GM12891 (cell line): ENCODE results near the gene ZNF467.

Experiments used
- DNase-seq: peaks from one replicate; pipeline ENCODE4 v3.0.0; 2011; ENCODE audit warnings: low spot score; ENCODE audit not compliant: insufficient read length
- FAIRE-seq: peaks from 2 replicates; lab custom pipeline; 2011; peaks lifted over from hg19 to GRCh38; lab: Jason Lieb, UNC
- PAX5 ChIP-seq: IDR thresholded peaks from 2 replicates; pipeline ENCODE4 v1.6.1; 2011; ENCODE audit warnings: low read length, moderate library complexity, mild to moderate bottlenecking; ENCODE audit not compliant: insufficient read depth, severe bottlenecking
- POLR2A ChIP-seq: IDR thresholded peaks from 2 replicates; pipeline ENCODE4 v1.6.1; 2011; ENCODE audit warnings: low read depth, low read length, control low read depth
- POLR2AphosphoS5 ChIP-seq: IDR thresholded peaks from 2 replicates; pipeline ENCODE4 v1.6.1; 2011; ENCODE audit warnings: low read depth, low read length, control low read depth
- POU2F2 ChIP-seq: IDR thresholded peaks from 2 replicates; pipeline ENCODE4 v1.6.1; 2011; ENCODE audit warnings: low read depth, mild to moderate bottlenecking, control low read depth, low read length, moderate library complexity
- SPI1 ChIP-seq: IDR thresholded peaks from 2 replicates; pipeline ENCODE4 v1.6.1; 2011; ENCODE audit warnings: low read depth, low read length, control low read depth
- TAF1 ChIP-seq: IDR thresholded peaks from 2 replicates; pipeline ENCODE4 v1.6.1; 2011; ENCODE audit warnings: low read depth, low read length, control low read depth

The ZNF467 gene

DNA sequence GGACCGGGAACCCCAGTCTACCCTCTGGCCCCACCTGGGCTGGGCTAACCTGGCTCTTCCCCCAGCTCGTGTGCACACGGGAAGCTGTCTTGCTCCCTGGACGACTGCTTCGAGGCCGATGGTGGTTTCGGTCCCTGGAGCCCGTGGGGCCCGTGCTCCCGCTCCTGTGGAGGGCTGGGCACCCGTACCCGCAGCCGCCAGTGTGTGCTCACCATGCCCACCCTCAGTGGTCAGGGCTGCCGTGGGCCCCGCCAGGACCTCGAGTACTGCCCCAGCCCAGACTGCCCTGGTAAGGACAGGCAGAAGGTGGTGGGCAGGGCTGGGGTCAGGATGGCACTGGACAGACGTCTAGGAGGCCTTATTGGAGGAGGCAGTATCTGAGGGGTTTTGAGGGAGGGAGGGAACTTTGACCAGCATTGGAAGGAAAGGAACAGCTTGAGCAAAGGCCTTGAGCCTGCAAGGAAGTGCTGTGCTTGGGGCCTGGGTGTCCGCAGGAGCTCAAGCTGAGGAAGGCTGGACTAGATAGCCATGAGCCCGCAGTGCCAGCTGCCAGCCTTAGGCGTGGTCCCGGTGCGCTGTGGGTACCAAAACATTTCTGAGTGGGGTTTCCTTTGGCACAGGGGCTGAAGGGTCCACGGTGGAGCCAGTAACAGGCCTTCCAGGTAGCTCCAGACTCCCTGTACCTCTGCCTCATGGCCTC, 44.6 kb upstream of the ZNF467 start:
- DNase-seq (no peak), FAIRE-seq (no peak)
- no peak for TF ChIP-seq POLR2A
- no peak for TF ChIP-seq POLR2AphosphoS5
- no peak for TF ChIP-seq POU2F2
- no peak for TF ChIP-seq PAX5
- no peak for TF ChIP-seq TAF1
- TF ChIP-seq SPI1: no peak

DNA sequence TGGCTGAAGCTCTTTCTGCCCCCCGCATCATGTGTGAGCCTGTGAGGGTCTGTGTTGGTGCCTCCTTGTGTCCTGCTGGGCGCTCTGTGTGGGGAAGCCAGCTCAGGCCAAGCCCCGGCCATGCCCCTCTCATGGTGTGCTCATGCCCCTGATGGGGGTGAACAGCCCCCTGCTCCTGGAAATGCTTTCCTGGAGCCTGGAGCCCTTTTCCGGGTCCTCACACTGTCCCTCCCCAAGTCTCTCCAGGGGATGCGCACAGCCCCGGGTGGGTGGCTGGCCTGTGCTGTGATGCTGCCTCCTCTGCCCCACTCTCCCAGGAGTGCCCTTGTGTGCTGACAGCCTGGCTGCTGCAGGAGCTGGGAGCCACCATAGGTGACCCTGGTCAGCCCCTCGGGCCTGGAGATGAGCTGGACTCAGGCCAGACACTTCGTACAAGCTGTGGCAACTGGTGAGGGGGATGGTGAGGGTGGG, 43.9 kb upstream of the ZNF467 start:
- TF ChIP-seq POLR2AphosphoS5: no peak
- TF ChIP-seq POLR2A: no peak
- TF ChIP-seq TAF1: no peak
- TF ChIP-seq POU2F2: no peak
- TF ChIP-seq SPI1: no peak
- TF ChIP-seq PAX5: no peak
- DNase-seq (no peak), FAIRE-seq (no peak)

DNA sequence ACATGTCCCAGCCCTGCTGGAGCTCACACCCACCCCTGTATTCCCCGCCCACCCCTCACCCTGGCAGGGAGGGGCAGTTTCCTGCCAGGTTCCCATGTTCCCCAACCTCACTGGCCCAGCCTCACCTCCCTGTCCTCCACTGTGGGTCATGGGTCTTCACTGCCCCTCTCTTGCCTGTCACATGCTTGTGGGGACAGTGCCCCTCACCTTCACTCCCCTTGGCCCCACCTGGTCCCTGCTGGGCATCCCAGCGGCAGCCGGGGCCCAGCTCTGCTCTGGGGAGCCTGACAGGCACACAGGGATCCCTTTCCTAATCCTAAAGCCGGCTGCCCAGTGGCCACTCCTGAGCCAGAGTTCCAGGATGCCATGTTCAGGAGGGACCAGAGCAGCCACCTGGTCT, 43.4 kb upstream of the ZNF467 start:
- FAIRE-seq (no peak), DNase-seq (no peak)
- TF ChIP-seq POLR2A (no peak), PAX5 (no peak)

DNA sequence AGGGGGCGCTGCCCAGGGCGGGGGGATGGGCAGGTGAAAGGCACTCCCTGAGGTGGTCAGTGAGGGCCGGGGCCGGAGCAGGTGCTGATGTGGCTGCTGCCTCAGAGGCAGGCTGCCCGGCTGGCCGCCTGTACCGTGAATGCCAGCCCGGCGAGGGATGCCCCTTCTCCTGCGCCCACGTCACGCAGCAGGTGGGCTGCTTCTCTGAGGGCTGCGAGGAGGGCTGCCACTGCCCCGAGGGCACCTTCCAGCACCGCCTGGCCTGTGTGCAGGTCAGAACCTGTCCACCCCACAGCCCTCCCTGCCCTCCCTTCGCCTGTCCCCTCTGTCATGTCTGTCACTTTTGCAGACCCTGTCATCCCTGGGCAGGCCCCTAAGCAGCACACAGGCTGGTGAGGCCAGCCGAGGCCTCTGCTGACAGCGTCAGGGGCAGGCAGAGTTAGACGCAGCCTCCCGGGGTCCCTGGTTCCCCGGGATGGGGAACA, 42.9 kb upstream of the ZNF467 start:
- FAIRE-seq (no peak), DNase-seq (no peak)
- TF ChIP-seq POLR2AphosphoS5 (no peak), SPI1 (no peak), TAF1 (no peak), POLR2A (no peak), POU2F2 (no peak), PAX5 (no peak)

DNA sequence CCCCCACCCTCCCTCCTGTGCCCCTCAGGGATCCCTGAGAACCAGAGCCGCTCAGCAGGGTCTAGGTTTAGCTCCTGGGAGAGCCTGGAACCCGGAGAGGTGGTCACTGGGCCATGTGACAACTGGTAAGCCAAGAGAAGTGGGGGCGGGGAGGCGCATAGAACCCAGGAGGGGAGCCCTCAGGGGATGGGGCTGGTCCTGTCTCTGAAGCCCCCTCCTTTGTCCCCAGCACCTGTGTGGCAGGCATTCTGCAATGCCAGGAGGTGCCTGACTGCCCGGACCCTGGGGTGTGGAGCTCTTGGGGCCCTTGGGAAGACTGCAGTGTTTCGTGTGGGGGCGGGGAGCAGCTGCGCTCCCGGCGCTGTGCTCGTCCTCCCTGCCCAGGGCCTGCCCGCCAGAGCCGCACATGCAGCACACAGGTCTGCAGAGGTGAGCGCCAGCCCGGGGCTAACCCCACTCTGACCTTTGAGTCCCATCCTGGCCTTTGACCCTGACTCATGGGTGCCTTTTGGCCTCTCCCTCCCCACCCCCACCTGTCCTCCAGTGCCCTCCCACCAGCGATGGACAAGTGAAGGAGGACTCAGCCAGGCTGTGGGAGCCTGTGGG, 42.4 kb upstream of the ZNF467 start:
- no peak for FAIRE-seq
- DNase-seq: no peak
- TF ChIP-seq POU2F2 (no peak), POLR2A (no peak), SPI1 (no peak)

DNA sequence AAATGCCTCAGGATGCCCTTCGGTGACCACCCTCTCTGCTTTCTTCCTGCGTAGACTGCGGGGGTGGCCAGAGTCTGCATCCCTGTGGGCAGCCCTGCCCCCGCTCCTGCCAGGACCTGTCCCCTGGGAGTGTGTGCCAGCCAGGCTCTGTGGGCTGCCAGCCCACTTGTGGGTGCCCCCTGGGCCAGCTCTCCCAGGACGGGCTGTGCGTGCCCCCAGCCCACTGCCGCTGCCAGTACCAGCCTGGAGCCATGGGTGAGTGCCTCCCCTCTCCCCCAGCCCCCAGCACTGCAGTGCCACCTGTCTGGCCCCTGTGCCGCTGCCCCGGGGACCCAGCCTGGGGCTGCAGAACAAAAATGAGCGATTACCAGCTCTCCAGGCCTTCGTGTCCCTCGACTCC, 41.7 kb upstream of the ZNF467 start:
- FAIRE-seq: no peak
- DNase-seq: no peak
- no peak for TF ChIP-seq POLR2A
- no peak for TF ChIP-seq SPI1
- TF ChIP-seq POLR2AphosphoS5: no peak
- TF ChIP-seq PAX5: no peak

DNA sequence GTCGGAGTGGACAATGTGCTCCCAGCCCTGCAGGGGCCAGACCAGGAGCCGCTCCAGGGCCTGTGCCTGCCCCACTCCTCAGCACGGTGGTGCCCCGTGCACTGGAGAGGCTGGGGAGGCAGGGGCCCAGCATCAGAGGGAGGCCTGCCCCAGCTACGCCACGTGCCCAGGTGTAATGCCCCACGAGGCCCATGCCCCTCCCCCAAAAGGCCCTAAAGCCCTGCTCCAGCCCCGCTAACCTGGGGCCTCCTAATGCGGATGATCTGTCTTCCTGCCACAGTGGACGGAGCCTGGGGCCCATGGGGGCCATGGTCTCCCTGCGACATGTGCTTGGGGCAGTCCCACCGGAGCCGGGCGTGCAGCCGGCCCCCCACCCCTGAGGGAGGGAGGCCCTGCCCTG, 41.1 kb upstream of the ZNF467 start:
- no peak for TF ChIP-seq POLR2A
- no peak for TF ChIP-seq PAX5
- no peak for TF ChIP-seq SPI1
- no peak for TF ChIP-seq POU2F2
- no peak for TF ChIP-seq POLR2AphosphoS5
- TF ChIP-seq TAF1: no peak
- no peak for DNase-seq
- no peak for FAIRE-seq

DNA sequence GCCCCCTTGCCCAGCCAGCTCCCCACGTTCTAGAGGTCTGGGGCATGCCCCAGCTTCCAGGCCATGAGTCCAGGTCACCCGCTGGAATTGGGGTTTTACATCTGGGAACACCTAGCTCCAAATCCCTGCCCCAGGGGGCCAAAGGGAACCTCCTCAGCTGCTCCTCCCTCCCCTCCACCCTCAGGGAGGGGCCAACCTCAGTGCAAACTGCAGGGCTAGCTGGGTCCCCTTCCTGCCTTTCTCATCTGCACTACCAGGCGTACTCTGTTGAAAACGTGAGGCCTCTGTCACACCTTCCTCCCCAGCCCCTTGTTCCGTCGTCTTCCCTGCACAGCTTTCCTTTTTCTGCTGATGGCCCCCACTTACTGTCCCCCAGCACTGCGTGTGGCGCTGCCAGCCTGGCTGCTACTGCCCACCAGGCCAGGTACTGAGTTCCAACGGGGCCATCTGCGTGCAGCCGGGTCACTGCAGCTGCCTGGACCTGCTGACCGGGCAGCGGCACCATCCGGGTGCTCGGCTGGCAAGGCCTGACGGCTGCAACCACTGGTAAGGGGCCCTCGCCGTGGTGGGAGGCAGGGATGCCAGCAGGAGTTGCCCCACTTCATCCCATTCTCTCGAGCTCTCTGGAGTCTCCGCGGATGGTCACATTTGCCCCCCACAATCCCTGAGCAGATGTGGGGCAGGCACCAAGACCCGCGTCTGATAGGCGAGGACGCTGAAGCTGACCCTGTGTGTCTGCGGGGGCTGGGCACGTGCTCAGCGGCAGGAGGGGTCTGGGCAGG, 40.1 kb upstream of the ZNF467 start:
- no peak for FAIRE-seq
- no peak for TF ChIP-seq POLR2AphosphoS5
- TF ChIP-seq PAX5: no peak
- no peak for TF ChIP-seq POU2F2
- TF ChIP-seq TAF1: no peak
- no peak for DNase-seq

DNA sequence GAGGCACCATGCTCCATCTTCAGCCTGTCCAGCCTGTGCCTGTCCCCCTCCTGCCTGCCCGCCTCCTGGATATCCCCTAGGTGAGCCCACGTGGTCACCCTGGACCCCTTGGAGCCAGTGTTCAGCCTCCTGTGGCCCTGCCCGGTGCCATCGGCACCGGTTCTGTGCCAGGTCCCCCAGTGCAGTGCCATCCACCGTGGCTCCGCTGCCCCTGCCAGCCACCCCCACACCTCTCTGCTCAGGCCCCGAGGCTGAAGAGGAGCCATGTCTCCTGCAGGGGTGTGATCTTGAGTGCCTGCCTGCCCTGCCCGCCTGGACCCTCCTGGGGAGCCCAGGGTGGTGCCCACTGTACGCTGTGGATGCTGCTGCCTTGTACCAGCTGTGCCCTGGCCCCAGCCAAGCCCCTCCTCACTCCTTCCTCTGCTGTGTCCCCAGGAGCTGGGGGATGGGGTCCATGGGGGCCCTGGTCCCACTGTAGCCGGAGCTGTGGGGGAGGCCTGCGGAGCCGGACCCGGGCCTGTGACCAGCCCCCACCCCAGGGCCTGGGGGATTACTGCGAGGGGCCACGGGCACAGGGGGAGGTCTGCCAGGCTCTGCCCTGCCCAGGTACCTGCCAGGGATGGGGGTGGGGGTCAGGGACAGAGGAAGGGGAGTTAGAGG, 38.6 kb upstream of the ZNF467 start:
- FAIRE-seq (no peak), DNase-seq (no peak)
- TF ChIP-seq POU2F2: no peak
- no peak for TF ChIP-seq TAF1
- no peak for TF ChIP-seq POLR2A
- no peak for TF ChIP-seq PAX5
- no peak for TF ChIP-seq SPI1
- no peak for TF ChIP-seq POLR2AphosphoS5
